ENCODE data around the gene EXOC6B. TPM values are rescaled to one million over a fixed set of nuclear protein-coding genes. Genes with fewer than 3 reads are reported as not detected.

EXOC6B gene
- total and polyA plus RNA-seq, 9 of the 15 experiments (the other 6 are each of a cell fraction or from before 2014, with no cell fraction given) = 0.28 to 4.2 (median 2.0) TPM

DNA sequence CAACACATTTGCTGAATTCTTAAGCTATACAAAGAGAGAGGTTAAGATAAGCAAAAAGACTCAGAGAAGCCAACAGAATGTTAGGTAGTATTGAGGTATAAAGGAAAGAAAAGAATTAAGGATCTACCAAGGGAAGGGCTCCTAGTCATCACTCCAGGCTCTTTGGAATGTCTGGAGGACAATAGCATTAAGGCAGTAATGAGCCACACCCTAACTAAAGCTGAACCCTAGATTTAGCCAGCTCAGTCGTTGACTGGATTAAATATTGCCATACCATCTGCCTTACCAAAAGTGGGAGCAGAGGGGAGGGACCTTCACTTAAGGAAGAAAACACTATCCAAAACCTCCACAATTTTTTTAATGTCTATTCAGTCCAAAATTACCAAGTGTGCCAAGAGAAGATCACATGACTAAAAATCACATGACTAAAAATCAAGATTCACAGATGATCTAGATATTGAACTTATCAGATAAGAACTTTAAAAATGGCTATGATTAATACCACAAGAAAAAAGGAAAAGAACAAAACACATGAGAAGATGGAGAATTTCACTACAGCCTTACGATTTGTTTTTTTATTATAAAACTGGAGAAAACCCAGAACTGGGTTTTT lies 59.7 kb downstream of the EXOC6B start (continued):
- TF ChIP-seq, protein P1, sequence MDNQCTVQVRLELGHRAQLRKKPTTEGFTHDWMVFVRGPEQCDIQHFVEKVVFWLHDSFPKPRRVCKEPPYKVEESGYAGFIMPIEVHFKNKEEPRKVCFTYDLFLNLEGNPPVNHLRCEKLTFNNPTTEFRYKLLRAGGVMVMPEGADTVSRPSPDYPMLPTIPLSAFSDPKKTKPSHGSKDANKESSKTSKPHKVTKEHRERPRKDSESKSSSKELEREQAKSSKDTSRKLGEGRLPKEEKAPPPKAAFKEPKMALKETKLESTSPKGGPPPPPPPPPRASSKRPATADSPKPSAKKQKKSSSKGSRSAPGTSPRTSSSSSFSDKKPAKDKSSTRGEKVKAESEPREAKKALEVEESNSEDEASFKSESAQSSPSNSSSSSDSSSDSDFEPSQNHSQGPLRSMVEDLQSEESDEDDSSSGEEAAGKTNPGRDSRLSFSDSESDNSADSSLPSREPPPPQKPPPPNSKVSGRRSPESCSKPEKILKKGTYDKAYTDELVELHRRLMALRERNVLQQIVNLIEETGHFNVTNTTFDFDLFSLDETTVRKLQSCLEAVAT (IDR thresholded peaks at IDR 0.05) = no peak

DNA sequence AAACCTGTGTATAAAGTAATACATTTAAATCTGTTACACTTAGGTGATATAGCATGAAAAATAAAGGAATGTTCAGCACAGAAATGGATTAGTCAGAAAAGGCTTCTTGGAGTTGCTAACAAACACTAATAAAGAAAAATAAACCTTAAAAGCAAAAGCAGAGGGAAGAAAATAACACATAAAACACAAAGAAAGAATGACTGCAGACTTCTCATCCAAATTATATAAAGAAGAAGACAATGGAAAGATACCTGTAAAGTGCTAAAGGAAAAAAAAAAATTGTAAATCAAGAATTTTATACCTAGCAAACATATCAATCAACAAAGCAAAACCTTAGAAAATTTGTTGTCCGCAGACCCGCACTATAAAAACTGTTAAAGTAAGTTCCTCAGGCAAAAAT lies 63.6 kb downstream of the EXOC6B start:
- in situ Hi-C loops (cut with MboI) = no loop called here
- Histone ChIP-seq H3K4me2 (ENCODE audit: insufficient read depth, low read length) (no peak overlapping the region), H3K9ac (ENCODE audit: insufficient read depth in 1 of 2, low read depth in 2 of 2, low read length in 2 of 2) (no peak overlapping the region), H3K4me1 (replicated peaks in 1 of 2; ENCODE audit: control insufficient read depth in 2 of 2, insufficient read depth in 2 of 2, low read length in 2 of 2) (peaks cover 0 to 3% of the 10 kb centered on the region in 2 experiments; a peak in 2 of 5 replicates), H3K27me3 (ENCODE audit: control insufficient read depth in 2 of 2, insufficient read depth in 2 of 2, low read length in 2 of 2) (no peaks in the 10 kb centered on the region), H3K79me2 (ENCODE audit: control insufficient read depth, insufficient read depth, low read length) (no peaks in the 10 kb centered on the region), H4K20me1 (replicated peaks; ENCODE audit: control insufficient read depth, insufficient read depth, low read length) (no peaks in the 10 kb centered on the region), H3K36me3 (ENCODE audit: control insufficient read depth, insufficient read depth, low read length) (no peaks in the 10 kb centered on the region), H3K9me1 (ENCODE audit: control insufficient read depth, insufficient read depth, low read length) (no peaks in the 10 kb centered on the region), H3K27ac (ENCODE audit: extremely low read depth, low read depth, low read length) (no peak overlapping the region), H2AFZ (ENCODE audit: low read depth, low read length) (no peak overlapping the region), H3K9me3 (replicated peaks; ENCODE audit: control insufficient read depth, insufficient read depth, low read depth, low read length) (peaks cover 3% of the 10 kb centered on the region), H3K4me3 (no peak overlapping the region)
- ChIA-PET CTCF (ENCODE audit: low intra/inter-chr PET ratio) (no interaction called here), POLR2A (no interaction called here)
- intact Hi-C loops (cut with micrococcal nuclease) = no loop called here
- no TSS peak for BruUV-seq (replicated peaks)
- no peak for ATAC-seq
- WGBS (ENCODE audit: insufficient coverage, low coverage, missing lambda C conversion rate) = 3% methylated on average over 2 of the region's 2 CpGs
- no peak for FAIRE-seq
- DNase-seq (ENCODE audit: extremely low read depth in 1 of 4, low spot score in 3 of 4) = no peak
- TF ChIP-seq SRSF1 (IDR thresholded peaks at IDR 0.05; ENCODE audit: low read depth, low read length) = no peak
- TF ChIP-seq FOSL1 (tag; conservative IDR thresholded peaks at IDR 0.05) = no peak
- no peak for TF ChIP-seq TFAM (CRISPR knock-in tag; conservative IDR thresholded peaks at IDR 0.05)
- TF ChIP-seq HMGN3 (IDR thresholded peaks at IDR 0.05; ENCODE audit: borderline replicate concordance, extremely low read depth, insufficient read length, low read depth, low read length) = no peak
- TF ChIP-seq TRIM28 (IDR thresholded peaks at IDR 0.05) = peak; percentile 94
- TF ChIP-seq RBFOX2 (IDR thresholded peaks at IDR 0.05; ENCODE audit: low read depth, low read length) = no peak
- TF ChIP-seq SUPT5H (IDR thresholded peaks at IDR 0.05) = no peak
- TF ChIP-seq POLR2A (conservative IDR thresholded peaks at IDR 0.05) = no peak
- TF ChIP-seq NFRKB (IDR thresholded peaks at IDR 0.05; ENCODE audit: low read depth) = no peak
- no peak for TF ChIP-seq ZNF253 (CRISPR knock-in tag; conservative IDR thresholded peaks at IDR 0.05)
- TF ChIP-seq CBX5 (IDR thresholded peaks at IDR 0.05; ENCODE audit: borderline replicate concordance, low read depth) = no peak
- TF ChIP-seq, protein P2, sequence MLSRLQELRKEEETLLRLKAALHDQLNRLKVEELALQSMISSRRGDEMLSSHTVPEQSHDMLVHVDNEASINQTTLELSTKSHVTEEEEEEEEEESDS (CRISPR knock-in tag; IDR thresholded peaks at IDR 0.05) = no peak
- TF ChIP-seq SPI1 (IDR thresholded peaks at IDR 0.05; ENCODE audit: borderline replicate concordance, low read depth, low read length) = no peak
- TF ChIP-seq, protein P3, sequence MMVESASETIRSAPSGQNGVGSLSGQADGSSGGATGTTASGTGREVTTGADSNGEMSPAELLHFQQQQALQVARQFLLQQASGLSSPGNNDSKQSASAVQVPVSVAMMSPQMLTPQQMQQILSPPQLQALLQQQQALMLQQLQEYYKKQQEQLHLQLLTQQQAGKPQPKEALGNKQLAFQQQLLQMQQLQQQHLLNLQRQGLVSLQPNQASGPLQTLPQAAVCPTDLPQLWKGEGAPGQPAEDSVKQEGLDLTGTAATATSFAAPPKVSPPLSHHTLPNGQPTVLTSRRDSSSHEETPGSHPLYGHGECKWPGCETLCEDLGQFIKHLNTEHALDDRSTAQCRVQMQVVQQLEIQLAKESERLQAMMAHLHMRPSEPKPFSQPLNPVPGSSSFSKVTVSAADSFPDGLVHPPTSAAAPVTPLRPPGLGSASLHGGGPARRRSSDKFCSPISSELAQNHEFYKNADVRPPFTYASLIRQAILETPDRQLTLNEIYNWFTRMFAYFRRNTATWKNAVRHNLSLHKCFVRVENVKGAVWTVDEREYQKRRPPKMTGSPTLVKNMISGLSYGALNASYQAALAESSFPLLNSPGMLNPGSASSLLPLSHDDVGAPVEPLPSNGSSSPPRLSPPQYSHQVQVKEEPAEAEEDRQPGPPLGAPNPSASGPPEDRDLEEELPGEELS (CRISPR knock-in tag; IDR thresholded peaks at IDR 0.05; ENCODE audit: borderline replicate concordance) = no peak
- TF ChIP-seq, protein P4, sequence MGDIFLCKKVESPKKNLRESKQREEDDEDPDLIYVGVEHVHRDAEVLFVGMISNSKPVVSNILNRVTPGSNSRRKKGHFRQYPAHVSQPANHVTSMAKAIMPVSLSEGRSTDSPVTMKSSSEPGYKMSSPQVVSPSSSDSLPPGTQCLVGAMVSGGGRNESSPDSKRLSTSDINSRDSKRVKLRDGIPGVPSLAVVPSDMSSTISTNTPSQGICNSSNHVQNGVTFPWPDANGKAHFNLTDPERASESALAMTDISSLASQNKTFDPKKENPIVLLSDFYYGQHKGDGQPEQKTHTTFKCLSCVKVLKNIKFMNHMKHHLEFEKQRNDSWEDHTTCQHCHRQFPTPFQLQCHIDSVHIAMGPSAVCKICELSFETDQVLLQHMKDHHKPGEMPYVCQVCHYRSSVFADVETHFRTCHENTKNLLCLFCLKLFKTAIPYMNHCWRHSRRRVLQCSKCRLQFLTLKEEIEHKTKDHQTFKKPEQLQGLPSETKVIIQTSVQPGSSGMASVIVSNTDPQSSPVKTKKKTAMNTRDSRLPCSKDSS (IDR thresholded peaks at IDR 0.05; ENCODE audit: low read depth, partially characterized antibody) = peak; percentile 82
- TF ChIP-seq MYC (IDR thresholded peaks at IDR 0.05; ENCODE audit: low read depth, low read length) = no peak
- no peak for TF ChIP-seq MYC (CRISPR knock-in tag; IDR thresholded peaks at IDR 0.05; ENCODE audit: borderline replicate concordance, low read depth)
- no peak for TF ChIP-seq MCM3 (IDR thresholded peaks at IDR 0.05)

All from K562 (cell line).